ENCODE results near the gene RPS19.

DNA sequence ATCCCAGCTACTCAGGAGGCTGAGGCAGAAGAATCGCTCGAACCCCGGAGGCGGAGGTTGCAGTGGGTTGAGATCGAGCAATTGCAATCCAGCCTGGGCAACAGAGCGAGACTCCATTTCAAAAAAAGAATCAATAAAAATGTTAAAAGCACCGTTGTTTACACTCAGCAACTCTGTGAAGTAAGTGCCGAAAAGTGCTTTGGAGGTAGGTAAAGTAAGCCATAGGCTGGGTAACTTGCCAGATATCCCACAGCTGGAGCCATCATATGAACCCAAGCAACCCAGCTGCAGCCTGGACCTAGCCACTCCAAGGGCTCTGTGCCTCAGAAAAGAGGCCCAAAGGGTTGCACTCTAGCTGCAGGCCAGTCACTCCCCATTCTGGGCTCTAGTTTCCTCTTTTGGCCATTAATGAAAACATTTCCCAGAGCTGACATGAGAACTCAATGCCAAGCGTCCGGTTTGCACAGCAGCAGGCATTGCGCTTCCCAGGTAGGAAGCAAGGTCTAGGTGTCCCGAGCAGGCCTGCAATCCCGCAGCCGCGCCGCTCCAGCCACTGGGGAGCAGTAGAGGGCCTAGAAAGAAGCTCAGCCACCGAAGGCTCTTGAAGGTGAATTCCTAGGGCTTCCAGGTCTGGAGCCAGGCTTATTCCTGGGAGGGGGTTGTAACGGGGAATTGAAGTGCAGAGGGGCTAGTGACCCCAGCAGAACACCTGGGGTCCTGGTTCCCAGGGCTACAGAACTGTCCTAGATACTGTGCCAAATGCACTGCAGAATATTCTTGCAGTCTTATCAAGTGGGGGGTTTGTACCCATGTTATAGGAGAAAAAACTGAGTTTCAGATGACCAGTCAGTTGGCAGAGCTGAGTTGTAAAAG, 13.0 kb downstream of the RPS19 start:
- TF ChIP-seq POLR2A (IDR thresholded peaks at IDR 0.05), result no peak
- TF ChIP-seq, protein P1, sequence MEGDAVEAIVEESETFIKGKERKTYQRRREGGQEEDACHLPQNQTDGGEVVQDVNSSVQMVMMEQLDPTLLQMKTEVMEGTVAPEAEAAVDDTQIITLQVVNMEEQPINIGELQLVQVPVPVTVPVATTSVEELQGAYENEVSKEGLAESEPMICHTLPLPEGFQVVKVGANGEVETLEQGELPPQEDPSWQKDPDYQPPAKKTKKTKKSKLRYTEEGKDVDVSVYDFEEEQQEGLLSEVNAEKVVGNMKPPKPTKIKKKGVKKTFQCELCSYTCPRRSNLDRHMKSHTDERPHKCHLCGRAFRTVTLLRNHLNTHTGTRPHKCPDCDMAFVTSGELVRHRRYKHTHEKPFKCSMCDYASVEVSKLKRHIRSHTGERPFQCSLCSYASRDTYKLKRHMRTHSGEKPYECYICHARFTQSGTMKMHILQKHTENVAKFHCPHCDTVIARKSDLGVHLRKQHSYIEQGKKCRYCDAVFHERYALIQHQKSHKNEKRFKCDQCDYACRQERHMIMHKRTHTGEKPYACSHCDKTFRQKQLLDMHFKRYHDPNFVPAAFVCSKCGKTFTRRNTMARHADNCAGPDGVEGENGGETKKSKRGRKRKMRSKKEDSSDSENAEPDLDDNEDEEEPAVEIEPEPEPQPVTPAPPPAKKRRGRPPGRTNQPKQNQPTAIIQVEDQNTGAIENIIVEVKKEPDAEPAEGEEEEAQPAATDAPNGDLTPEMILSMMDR (IDR thresholded peaks at IDR 0.05 in 4 of 5, conservative IDR thresholded peaks at IDR 0.05 in 1 of 5), result peak in 2 of 5 experiments; percentile 39 to 58

Data from gastrocnemius medialis (tissue), 4 donors.